Hippocampal formation (tissue), 2 donors: ENCODE measurements around the gene PIGN.
"Not testable (repeated sequence)": the region's sequence is repeated elsewhere in the genome, so short reads cannot be mapped to it uniquely, and the experiment has no call there.

Source experiments
- DNase-seq, 2 donors: peaks; one replicate each; lab custom pipeline; 2025; lab: John Stamatoyannopoulos, UW

The PIGN gene

DNA sequence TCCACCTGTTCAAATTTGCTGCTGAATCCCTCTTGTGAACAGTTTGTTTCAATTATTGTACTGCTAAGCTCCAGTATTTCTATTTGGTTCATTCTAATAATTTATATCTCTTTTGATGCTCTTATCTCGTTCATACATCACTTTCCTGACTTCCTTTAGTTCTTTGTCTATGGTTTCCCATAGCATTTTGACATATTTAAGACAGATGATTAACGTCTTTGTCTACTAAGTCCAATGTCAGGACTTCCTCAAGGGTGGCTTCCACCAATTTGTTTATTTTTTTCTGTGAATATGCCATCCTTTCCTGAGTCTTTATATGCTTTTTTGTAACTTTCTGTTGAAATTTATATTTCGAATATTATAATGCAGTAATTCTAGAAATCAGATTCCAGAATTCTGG lies 9.6 kb downstream of the PIGN start:
- DNase-seq = no peak

DNA sequence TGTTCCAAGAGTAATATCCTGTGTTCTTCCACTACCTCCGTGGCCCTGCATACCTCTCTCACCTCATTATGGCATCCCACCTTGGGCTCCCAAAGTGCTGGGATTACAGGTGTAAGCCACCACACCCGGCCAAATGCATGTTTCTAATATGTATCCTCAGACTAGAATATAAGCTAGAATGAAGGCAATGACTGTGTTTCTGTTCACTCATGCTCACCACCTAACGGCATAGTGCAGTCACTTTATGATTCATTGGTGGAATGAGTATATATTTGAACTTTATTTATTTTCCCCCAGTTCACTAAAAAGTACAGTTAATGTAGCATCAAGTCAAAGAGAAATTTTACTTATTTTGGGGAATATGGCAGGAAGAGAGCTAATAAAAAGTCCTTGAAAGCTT lies 11.3 kb downstream of the PIGN start:
- no peak for DNase-seq

- no peak for DNase-seq
These were observed 14.6 kb downstream of the PIGN start for GRCh38 chr18:62172298-62172697.

DNA sequence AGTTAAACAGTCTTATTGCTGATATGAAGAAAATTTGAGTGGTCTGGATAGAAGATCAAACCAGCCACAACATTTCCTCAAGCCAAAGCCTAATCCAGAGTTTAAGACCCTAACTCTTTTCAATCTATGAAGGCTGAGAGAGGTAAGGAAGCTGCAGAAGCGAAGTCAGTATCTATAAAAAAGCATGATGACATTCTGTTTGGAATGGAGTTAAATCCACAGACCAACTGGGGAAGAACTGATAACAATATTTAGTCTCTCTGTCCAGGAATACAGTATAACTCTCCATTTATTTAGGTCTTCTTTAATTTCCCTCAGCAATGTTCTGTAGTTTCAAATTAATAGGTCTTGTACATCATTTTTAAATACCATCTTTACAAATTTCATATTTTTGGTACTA lies 16.0 kb downstream of the PIGN start:
- DNase-seq = no peak

GRCh38 chr18:62166524-62166923 lies 20.3 kb downstream of the PIGN start:
- not testable (repeated sequence) for DNase-seq

- no peak for DNase-seq
These were observed 21.3 kb downstream of the PIGN start for GRCh38 chr18:62165583-62165982.

- DNase-seq = no peak
These were observed 21.9 kb downstream of the PIGN start for GRCh38 chr18:62164855-62165487.

DNA sequence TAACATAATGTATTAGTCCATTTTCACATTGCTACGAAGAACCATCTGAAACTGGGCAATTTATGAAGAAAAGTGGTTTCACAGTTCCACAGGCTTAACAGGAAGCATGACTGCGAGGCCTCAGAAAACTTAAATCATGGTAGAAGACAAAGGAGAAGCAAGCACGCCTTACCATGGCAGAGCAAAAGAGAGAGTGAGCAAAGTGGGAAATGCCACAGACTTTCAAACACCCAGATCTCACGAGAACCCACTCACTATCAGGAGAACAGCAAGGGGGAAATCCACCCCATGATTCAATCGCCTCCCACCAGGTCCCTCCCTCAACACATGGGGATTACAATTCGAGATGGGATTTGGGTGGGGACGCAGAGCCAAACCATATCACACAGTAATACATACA lies 22.5 kb downstream of the PIGN start:
- DNase-seq = no peak

GRCh38 chr18:62157843-62158242 lies 29.0 kb downstream of the PIGN start:
- peak in 1 of 2 donors; percentile 33 for DNase-seq

GRCh38 chr18:62152844-62153243 lies 34.0 kb downstream of the PIGN start:
- DNase-seq = no peak

DNA sequence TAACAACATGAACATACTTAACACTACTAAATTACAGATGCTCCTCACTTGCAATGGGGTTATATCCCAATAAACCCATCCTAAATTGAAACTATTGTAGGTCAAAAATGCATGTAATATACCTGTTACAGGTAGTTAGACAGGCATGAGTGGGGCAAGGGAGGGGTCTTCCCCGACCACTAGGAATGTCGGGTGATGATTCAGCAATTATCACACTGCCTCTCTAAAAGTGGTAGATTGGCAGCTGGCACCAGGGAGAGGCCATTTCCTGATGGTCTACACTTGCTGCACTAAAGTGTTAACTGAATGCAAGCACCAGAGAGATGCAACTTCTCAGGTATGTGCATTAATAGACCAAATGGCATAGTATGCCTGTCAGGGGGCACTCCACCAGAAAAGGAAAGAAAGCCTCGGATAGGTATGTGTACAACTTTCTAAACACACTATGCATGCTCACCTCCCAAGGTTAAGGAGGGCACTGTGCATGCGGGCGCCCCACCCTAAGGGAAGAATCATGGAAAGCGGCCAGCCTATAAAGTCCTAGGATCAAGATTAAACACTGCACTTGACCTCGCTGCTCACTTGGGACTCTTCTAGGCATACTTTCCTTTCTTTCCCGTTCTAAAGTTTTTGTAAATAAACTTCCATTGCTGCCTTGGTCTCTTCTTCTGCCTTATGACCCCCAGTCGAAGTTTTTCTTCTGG lies 35.6 kb downstream of the PIGN start:
- no peak for DNase-seq

DNA sequence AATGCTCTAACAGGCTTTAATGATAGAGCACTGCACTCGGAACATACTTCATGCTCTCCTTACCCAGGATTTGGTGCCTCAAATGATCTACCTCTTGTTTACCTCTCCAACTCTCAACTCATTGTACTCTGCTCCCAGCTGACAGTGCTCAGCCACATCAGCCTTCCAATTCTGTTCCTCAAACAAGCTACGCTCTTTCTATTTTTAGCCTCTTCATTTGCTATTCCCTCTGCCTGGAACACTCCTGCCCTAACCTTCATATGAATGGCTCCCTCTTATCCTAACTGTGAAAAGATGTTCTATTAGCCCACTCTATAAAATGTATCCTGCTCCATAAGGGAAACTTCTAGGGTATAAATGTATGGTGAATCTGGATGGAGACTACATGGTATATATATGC lies 42.5 kb downstream of the PIGN start:
- no peak for DNase-seq

DNA sequence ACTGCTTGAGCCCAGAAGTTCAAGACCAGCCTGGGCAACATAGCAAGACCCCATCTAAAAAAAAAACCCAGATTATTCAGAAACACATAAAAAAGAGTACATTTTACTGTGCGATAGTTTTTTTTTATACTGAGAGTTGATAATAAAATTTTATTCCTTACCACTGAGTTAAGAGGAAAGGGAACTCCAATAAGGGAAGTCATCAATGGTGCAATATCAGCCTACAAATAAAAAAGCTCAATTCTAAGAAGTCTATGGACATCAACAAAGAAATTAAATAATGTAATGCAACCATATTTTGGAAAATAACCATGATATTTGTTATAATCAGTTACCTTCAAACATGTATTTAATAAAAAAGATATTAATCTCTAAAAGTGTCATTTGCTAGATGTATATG lies 46.6 kb downstream of the PIGN start:
- no peak for DNase-seq

GRCh38 chr18:62138461-62139235 lies 48.2 kb downstream of the PIGN start:
- DNase-seq = no peak

DNA sequence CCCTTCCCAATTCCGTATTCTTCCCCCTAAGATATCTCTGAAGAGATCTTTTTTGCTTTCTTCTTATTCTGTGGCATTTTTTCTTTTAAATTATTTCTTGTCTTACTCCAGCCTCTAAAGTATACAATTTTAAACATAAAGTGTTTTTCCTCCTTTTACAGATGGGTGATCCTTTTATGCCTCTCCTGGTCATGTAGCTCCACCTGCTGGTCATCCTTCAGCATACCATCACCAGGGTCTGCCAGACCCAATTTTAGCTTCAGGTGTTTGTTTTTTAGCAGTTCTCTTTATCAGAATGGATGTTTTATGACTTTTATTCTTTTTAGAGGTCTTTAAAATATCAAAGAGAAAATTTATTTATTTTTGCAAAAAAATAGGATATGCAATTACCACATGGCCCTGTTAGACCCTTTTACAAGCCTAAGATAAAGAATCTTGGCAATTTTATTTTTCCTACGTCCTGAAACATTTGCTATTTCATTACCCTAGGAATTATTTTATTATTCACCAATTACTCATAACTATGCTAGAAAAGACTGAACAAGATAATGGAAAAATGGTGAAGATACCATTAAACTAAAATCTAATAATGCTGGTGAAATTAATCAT lies 55.5 kb downstream of the PIGN start:
- DNase-seq = peak; percentile 7 to 78

DNA sequence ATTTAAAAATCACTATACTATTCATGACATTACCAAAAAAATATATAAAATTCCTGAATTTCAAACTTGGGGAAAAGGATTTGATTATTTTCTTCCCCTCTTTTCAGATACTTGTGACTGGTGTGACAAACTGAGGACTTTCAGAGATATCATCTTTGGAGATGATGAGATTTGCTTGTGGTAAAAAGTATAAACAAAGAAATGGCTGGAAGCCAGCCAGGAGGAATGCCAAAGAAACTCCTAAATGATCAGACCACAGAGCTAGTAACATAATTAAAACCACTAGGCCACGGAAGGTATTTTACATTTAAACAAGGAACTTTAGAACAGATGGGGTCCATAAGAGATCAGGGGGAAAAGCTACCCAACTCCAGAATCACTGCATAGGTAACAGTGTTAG lies 58.7 kb downstream of the PIGN start:
- DNase-seq = no peak

DNA sequence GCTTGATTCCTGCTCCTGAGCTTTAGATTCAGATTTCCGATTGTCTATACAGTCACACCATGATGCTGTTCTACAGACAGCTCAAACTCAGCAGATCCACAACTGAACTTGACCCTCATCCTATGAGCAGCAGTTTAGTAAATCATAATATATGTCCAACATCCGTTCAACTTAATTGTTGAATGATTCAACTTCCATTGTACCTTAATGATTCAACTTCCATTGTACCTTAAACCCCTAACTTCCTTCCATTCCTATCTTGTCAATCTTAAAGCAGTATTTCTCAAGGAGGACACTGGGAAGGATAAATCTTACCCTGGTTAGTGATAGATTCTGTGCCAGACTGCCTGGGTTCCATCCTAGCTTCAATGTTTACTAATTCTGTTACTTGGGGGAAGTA lies 60.1 kb downstream of the PIGN start:
- DNase-seq = no peak

- no peak for DNase-seq
These were observed 61.2 kb downstream of the PIGN start for GRCh38 chr18:62125702-62126101.

- no peak for DNase-seq
These were observed 64.5 kb downstream of the PIGN start for GRCh38 chr18:62122330-62122729.

DNA sequence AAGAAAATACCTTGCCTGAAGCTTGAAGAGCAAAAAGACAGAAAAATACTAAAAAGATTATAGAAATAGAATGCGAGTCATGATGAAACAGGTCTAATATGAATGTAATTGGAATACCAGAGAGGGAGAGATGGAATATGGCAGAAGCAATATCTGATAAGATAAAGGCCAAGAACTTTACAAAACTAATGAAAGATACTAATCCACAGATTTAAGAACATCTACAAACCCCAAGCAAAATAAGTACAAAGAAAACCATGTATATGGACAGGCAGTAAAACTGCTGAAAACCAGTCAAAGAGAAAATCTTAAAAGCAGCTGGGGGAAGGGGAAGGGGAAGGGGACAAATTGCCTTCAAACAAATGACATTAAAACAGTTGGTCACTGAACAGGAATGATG lies 67.0 kb downstream of the PIGN start:
- DNase-seq = no peak

DNA sequence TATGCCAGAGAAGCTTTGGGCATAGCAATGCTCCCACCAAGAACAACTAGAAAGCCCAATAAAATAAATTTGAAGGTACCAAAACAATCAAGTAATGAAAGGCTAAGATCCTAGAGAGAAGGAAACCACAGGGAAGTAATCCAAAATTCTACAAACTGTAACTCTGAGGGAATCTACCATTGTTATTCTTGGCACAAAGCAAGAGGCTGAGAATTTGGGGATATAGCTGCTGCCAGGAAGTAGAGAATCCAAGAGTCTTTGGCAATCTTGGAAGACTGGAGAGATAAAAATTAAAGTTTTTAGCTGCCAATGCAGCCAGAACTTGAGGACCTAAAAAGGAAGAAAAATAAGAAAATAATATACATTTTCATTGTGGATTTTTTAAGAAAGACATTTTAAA lies 68.5 kb downstream of the PIGN start:
- no peak for DNase-seq

DNA sequence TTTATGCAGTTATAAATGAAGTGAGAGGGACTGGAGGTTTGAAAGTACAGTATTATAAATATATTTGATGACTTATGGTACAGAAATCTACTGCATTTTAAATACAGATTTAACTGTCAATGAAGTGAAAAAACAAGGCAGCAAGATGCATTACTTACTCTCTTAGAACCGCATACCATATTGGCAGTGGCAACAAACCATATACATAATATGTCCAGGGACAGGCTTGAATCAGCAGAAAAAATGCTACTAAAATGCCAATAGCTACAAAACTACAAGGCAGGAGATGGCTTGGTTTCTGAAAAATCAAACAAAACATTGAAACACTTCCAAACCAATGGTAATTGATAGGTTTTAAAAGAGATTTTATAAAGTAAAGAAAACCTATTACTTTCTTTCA lies 77.2 kb downstream of the PIGN start:
- no peak for DNase-seq

- DNase-seq = no peak
These were observed 79.0 kb downstream of the PIGN start for GRCh38 chr18:62107881-62108280.
